ENCODE data around the gene KRT6A.
"Not testable (repeated sequence)": the region's sequence is repeated elsewhere in the genome, so short reads cannot be mapped to it uniquely, and the experiment has no call there.

Gene KRT6A

DNA sequence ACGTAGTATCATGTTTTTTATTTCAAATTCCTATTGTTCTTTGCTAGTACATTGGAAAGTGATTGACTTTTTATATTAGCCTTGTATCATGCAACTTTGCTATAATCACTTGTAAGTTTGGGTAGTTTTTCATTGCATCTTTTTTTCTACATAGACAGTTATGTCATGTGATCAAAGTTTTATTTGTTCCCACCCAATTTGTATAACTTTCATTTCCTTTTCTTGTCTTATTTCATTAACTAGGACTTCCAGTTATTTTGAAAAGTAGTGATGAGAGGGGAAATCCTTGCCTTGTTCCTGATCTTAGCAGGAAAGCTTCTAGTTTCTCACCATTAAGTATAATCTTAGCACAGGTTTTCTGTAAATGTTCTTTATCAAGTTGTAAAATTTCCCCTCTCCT, 9.8 kb upstream of the KRT6A start:
- H3K4me3 ChIP-seq (ENCODE audit: low read length): no peak overlapping the region
- no peak for DNase-seq (ENCODE audit: low read depth)
- TF ChIP-seq, protein P1, sequence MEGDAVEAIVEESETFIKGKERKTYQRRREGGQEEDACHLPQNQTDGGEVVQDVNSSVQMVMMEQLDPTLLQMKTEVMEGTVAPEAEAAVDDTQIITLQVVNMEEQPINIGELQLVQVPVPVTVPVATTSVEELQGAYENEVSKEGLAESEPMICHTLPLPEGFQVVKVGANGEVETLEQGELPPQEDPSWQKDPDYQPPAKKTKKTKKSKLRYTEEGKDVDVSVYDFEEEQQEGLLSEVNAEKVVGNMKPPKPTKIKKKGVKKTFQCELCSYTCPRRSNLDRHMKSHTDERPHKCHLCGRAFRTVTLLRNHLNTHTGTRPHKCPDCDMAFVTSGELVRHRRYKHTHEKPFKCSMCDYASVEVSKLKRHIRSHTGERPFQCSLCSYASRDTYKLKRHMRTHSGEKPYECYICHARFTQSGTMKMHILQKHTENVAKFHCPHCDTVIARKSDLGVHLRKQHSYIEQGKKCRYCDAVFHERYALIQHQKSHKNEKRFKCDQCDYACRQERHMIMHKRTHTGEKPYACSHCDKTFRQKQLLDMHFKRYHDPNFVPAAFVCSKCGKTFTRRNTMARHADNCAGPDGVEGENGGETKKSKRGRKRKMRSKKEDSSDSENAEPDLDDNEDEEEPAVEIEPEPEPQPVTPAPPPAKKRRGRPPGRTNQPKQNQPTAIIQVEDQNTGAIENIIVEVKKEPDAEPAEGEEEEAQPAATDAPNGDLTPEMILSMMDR (IDR thresholded peaks at IDR 0.05; ENCODE audit: insufficient read depth, low read depth, low read length, missing control alignments): no peak

DNA sequence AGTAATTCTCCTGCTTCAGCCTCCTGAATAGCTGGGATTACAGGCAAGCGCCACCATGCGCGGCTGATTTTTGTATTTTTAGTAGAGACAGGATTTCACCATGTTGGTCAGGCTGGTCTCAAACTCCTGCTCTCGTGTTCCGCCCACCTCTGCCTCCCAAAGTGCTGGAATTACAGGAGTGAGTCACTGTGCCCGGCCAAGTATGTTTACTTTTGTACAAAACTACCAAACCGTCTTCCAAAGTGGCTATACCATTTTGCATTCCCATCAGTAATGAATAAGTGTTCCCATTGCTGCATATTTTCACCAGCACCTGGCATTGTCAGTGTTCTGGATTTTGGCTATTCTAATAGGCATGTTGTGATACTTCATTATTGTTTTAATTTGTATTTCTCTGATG, 8.4 kb upstream of the KRT6A start:
- TF ChIP-seq, protein P1 (IDR thresholded peaks at IDR 0.05; ENCODE audit: insufficient read depth, low read depth, low read length, missing control alignments): no peak
- no peak overlapping the region for H3K4me3 ChIP-seq (ENCODE audit: low read length)
- DNase-seq (ENCODE audit: low read depth): peak; percentile 64

DNA sequence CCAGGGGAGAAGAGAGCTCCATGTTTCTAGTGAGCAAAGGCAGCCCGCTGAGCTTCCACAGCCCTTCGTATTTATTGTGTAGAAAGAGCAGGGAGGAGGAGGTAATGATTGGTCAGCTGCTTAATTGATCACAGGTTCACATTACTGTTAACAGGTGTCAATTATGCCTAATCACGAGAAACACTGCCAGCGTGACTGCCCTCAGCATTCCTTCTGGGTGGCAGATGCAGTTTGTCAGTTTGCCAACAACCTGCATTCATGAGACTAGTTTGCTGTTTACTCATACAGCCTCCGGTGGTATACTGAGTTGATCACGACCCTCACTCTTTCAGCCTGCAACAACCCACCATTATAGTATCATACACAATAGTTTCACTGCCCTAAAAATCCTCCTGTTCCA, 7.5 kb upstream of the KRT6A start:
- peak; percentile 46 for DNase-seq (ENCODE audit: low read depth)
- H3K4me3 ChIP-seq (ENCODE audit: low read length): not testable (repeated sequence)

DNA sequence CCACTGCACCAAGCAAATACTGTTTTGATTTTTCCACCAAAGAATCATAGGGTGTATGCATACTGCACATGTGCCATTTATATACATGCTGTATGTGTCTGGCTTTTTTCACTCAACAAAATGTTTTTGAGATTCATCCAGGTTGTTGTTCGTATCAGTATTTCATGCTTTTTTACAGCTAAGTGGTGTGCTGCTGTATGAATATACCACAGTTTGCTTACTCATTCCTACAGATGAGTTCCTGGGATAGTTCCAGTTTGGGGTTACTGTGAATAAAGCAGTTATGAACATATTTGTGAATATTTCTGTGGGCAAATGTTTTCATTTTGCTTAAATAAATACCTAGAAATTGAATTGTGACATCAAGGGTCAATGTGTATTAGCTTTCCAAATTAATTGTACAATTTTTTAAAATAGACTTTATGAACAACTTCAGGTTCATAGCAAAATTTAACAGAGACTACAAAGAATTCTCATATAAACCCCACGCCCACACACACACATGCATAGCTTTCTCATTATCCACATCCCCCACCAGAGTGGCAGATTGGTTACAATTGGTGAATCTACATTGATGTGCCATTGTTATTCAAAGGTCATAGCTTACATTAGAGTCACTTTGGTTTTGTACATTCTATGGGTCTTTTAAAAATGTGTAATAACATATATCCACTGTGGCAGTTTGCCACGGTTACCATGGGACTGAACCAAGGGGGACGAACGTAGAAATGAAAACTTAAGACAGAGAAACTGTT, 6.9 kb upstream of the KRT6A start:
- no peak overlapping the region for H3K4me3 ChIP-seq (ENCODE audit: low read length)
- no peak for DNase-seq (ENCODE audit: low read depth)
- TF ChIP-seq, protein P1 (IDR thresholded peaks at IDR 0.05; ENCODE audit: insufficient read depth, low read depth, low read length, missing control alignments): no peak

DNA sequence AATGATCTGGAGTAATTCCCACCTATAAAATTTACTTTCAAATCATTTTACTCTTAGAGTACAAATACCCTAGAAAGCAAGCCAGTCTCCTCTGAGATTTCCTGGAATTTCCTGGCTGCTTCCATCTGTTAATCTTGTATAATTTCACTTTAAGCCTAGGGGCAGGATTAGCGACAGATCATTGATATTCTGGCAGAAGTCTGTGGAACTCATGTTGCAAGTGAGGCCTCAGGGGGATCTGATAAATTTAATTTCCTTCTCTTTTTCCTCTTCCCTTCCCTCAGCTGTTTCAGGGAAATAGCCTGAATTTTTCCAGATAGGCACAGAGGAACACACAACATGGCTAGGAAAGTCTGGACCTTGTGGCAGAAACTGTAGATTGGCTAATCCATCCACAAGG, 5.9 kb upstream of the KRT6A start:
- no peak for DNase-seq (ENCODE audit: low read depth)
- TF ChIP-seq, protein P1 (IDR thresholded peaks at IDR 0.05; ENCODE audit: insufficient read depth, low read depth, low read length, missing control alignments): no peak

DNA sequence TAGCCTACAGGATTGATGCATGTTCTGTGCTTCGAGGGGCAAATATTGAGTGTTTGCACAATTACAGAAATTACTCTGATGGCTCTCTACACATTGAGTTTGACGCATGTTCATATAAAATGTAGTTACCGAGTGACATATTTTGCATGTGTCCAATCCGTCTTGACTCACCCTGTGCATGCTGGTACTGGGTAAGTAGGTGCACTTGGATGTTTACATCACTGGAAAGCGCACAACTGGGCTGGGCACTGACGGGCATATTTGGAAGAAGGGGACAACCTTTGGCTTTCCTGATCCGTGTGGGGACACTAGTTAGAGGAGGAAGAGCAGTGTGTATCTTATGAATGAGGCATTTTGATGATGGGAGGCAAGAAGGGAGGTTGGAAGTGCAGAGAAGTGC, 4.9 kb upstream of the KRT6A start:
- TF ChIP-seq, protein P1 (IDR thresholded peaks at IDR 0.05; ENCODE audit: insufficient read depth, low read depth, low read length, missing control alignments): no peak
- DNase-seq (ENCODE audit: low read depth): no peak
- no peak overlapping the region for H3K4me3 ChIP-seq (ENCODE audit: low read length)

More for the DNA sequence above, 5.9 kb upstream of the KRT6A start:
- H3K4me3 ChIP-seq (ENCODE audit: low read length): no peak overlapping the region

DNA sequence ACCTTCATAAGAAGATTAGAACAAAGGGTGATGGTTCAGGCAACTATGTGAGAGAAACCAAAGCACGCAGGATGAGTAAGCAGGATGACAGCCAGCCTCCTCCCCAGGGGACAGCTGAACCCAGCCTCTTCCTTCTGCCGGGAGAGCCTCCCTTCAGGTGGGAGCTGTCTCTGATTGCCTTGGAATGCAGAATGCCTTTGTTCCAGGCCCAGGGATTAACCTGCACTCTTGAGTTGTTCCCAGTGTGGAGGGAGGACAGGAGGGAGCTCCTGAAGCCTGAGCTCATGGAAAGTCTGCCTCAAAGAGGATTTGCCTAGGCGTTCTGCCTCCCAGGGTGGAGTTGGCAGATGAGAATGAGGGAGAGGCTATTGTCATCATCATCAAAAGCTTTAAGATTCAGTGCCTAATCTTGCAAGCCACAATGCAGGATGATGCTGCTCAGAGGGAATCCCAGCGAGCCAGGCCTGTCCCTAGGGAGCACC, 3.6 kb upstream of the KRT6A start:
- TF ChIP-seq, protein P1 (IDR thresholded peaks at IDR 0.05; ENCODE audit: insufficient read depth, low read depth, low read length, missing control alignments): no peak
- no peak overlapping the region for H3K4me3 ChIP-seq (ENCODE audit: low read length)
- peak; percentile 97 for DNase-seq (ENCODE audit: low read depth)
